ENCODE results near the gene SF1.

Gene SF1

DNA sequence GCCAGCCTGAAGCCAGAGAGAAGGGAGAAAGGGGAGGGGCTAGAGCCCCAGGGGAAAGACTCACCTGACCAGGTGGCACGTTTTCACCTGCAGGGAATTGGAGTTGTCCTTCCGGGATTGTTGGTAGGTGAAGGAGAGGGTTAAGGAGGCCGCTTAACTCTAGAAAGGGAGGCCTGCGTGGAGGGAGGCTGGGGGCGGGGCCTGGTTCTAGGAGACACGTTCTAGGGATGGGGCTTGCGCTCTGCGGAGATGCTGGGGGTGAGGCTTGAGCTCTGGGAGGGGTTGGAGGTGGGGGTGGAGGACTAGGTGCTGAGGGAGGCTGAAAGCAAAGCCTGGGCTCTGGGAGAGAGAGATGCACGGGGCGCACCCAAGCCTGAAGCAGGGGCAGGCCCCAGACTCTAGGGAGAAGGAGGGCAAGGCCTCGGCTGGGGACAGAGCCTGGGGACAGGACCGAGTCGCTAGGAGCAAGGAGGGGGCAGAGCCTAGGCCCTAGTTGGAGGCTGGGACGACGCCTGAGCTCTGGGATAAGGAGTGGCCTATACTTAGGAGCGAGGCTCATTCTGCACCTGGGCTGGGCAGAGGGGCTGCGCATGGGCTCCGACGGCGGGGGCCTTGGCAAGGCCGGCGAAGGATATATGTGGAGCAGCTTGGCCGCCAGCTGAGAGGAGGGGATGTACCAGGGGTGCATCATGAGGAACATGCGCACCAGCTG is 36.8 kb downstream of the SF1 start:
- H3K27me3 ChIP-seq (replicated peaks; ENCODE audit: control insufficient read depth, insufficient read depth, low read length): peaks cover 4% of the 10 kb centered on the region; the same call in 1 of the 2 replicates
- no peak overlapping the region for H3K4me3 ChIP-seq (replicated peaks; ENCODE audit: low read depth, low read length)
- no peaks in the 10 kb centered on the region for H3K36me3 ChIP-seq (ENCODE audit: control insufficient read depth, insufficient read depth, low read length)
- DNase-seq (ENCODE audit: extremely low read depth, insufficient read length): no peak
- TF ChIP-seq, protein P1, sequence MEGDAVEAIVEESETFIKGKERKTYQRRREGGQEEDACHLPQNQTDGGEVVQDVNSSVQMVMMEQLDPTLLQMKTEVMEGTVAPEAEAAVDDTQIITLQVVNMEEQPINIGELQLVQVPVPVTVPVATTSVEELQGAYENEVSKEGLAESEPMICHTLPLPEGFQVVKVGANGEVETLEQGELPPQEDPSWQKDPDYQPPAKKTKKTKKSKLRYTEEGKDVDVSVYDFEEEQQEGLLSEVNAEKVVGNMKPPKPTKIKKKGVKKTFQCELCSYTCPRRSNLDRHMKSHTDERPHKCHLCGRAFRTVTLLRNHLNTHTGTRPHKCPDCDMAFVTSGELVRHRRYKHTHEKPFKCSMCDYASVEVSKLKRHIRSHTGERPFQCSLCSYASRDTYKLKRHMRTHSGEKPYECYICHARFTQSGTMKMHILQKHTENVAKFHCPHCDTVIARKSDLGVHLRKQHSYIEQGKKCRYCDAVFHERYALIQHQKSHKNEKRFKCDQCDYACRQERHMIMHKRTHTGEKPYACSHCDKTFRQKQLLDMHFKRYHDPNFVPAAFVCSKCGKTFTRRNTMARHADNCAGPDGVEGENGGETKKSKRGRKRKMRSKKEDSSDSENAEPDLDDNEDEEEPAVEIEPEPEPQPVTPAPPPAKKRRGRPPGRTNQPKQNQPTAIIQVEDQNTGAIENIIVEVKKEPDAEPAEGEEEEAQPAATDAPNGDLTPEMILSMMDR (IDR thresholded peaks at IDR 0.05; ENCODE audit: insufficient read depth, low read length, poor library complexity, severe bottlenecking): no peak

DNA sequence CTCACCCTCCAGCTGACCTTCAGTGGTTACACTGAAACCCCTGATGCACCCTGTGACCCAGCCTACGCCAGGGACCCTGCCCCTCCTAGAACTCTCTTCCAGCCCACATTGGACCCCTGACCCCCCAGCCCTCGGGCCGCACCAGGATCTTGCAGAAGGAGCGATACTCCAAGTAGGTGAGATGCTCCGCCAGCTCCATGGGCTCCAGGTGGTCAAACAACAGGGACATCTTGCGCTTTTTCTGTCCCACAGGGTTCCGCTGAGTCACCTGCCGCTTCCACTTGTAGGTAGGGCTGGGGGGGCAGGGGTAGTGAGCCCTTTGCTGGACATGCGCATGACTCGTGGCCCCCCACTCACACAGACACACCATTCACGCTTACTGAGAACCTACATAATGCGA is 38.5 kb downstream of the SF1 start:
- Histone ChIP-seq H3K4me3 (replicated peaks; ENCODE audit: low read depth, low read length) (no peak overlapping the region), H3K27me3 (replicated peaks; ENCODE audit: control insufficient read depth, insufficient read depth, low read length) (peaks cover 4% of the 10 kb centered on the region; the same call in 1 of the 2 replicates), H3K36me3 (ENCODE audit: control insufficient read depth, insufficient read depth, low read length) (no peaks in the 10 kb centered on the region)
- DNase-seq (ENCODE audit: extremely low read depth, insufficient read length): no peak
- TF ChIP-seq, protein P1 (IDR thresholded peaks at IDR 0.05; ENCODE audit: insufficient read depth, low read length, poor library complexity, severe bottlenecking): no peak

DNA sequence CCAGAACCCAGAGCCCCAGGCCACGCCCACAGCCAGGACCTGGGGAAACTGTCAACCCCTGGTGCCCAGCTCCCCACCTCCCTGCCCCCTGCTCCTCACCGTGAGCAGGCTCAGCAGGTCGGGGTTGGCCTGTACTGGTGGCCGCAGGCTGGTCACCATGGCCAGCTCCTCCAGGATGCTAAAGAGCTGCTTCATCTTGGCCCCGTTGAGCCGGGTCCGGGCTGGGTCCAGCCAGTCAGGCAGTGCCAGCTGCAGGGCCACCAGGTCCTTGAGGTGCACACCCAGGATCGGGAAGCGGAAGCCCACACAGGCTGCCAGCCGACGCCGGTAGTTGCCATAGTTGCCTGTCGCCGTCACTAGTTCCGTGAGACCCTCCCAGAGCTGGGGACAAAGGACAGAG is 41.7 kb downstream of the SF1 start:
- no peak for DNase-seq (ENCODE audit: extremely low read depth, insufficient read length)
- no peaks in the 10 kb centered on the region for H3K36me3 ChIP-seq (ENCODE audit: control insufficient read depth, insufficient read depth, low read length)
- H3K4me3 ChIP-seq (replicated peaks; ENCODE audit: low read depth, low read length): no peak overlapping the region
- TF ChIP-seq, protein P1 (IDR thresholded peaks at IDR 0.05; ENCODE audit: insufficient read depth, low read length, poor library complexity, severe bottlenecking): no peak
- no peaks in the 10 kb centered on the region for H3K27me3 ChIP-seq (replicated peaks; ENCODE audit: control insufficient read depth, insufficient read depth, low read length)

DNA sequence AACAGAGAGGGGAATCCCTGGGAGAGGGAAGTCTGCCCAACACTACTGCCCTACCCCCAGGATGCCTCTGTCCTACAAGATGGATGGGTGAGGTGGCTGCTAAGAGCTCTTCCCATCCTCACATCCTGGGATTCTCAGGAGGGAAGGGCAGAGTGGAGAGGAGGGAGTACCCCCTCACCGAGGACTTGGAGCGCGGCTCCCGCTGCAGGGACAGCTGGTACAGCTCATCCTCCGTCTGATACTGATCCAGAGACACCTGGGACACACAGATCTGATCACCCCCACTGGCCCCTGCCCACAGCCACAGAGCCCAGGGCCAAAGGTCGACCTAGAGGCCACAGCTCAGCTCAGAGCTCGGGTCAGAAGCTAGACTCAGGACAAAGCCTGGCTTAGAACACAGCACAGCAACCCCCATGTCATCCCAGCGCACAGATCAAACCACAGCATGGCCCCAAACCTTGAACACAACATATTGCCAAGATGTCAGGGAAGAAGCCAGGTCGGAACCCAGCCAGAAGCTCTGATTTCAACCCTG is 42.5 kb downstream of the SF1 start:
- Histone ChIP-seq H3K27me3 (replicated peaks; ENCODE audit: control insufficient read depth, insufficient read depth, low read length) (no peaks in the 10 kb centered on the region), H3K36me3 (ENCODE audit: control insufficient read depth, insufficient read depth, low read length) (no peaks in the 10 kb centered on the region), H3K4me3 (replicated peaks; ENCODE audit: low read depth, low read length) (no peak overlapping the region)
- TF ChIP-seq, protein P1 (IDR thresholded peaks at IDR 0.05; ENCODE audit: insufficient read depth, low read length, poor library complexity, severe bottlenecking): no peak
- DNase-seq (ENCODE audit: extremely low read depth, insufficient read length): no peak

DNA sequence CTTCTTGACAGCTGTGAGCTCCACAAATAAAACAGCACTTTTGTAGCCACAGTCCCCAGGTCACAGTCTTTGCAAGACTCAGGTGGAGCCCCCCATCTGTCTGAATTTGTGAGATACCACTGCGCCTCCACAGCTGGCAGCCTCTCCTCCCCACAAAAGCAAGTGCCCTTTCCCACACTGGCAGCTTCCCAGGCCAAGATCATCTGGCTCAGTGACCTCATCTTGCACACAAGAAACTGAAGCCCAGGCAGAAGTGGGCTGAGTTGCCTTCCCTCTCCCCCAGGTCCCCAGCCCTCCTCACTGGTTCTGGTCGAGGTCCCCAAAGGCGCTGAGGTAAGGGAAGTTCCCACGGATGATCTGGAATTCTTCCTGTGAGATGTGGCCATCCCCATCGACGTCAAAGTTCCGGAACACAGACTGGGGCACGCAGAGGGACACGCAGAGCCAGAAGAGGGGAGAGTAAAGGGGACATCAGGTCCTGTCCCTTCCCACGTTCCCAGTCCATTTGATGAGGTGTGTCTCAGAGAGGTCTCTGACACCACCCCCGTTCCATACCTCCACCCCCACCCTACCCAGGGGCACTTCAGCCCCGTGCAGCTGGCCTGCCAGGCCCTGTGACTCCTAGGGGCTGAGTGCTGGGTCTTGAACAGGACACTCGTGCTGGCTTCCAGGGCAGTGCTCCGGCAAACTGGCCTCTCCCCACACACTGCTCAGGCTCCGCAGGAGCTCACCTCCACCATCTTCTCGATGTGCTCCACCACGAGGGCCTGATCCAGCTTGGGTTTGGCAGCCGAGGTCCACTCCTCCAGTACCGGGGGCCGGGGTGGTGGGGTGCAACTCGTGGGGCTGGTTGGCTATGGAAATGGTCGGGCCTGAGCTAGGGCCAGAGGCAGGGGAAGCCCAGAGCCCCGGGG is 43.3 kb downstream of the SF1 start:
- H3K4me3 ChIP-seq (replicated peaks; ENCODE audit: low read depth, low read length): no peak overlapping the region

More for the DNA sequence above, 43.3 kb downstream of the SF1 start:
- DNase-seq (ENCODE audit: extremely low read depth, insufficient read length): no peak
- TF ChIP-seq, protein P1 (IDR thresholded peaks at IDR 0.05; ENCODE audit: insufficient read depth, low read length, poor library complexity, severe bottlenecking): no peak
- no peaks in the 10 kb centered on the region for H3K27me3 ChIP-seq (replicated peaks; ENCODE audit: control insufficient read depth, insufficient read depth, low read length)
- no peaks in the 10 kb centered on the region for H3K36me3 ChIP-seq (ENCODE audit: control insufficient read depth, insufficient read depth, low read length)
